Psoas muscle (tissue), 8 donors: ENCODE results near the gene KDM4C. TPM values are rescaled to one million over a fixed set of nuclear protein-coding genes. Genes with fewer than 3 reads are reported as not detected.

Source experiments
- ATAC-seq, 4 donors: fragments of 200-7000 bp; cut with Tn5 transposase; one replicate each; pipeline ENCODE4 v1.9.1; 2020; ENCODE audit warnings: moderate library complexity in 3 of 4, mild to moderate bottlenecking in 2 of 4
- DNase-seq, 2 donors: peaks; one replicate each; pipeline ENCODE4 v3.0.0-alpha.2; 2020
- H3K27ac ChIP-seq: fragments of 200-600 bp; one replicate; pipeline ENCODE4 v1.8.0; 2022
- H3K27me3 ChIP-seq, 3 donors: fragments of 200-600 bp in 1 of 3; one replicate each; pipeline versions ENCODE4 v1.6.1 to v1.8.0; 2013 to 2022; ENCODE audit warnings: low read length in 2 of 3, mild to moderate bottlenecking in 2 of 3, moderate library complexity in 1 of 3; ENCODE audit not compliant: insufficient read depth in 3 of 3
- H3K36me3 ChIP-seq, 2 donors: fragments of 200-600 bp in 1 of 2; one replicate each; pipeline versions ENCODE4 v1.6.1 to v1.8.0; 2013 to 2022; ENCODE audit warnings: low read depth in 1 of 2, mild to moderate bottlenecking in 1 of 2, moderate library complexity in 1 of 2; ENCODE audit not compliant: insufficient read depth in 1 of 2
- H3K4me1 ChIP-seq: fragments of 200-600 bp; one replicate; pipeline ENCODE4 v1.8.0; 2022
- H3K4me3 ChIP-seq: fragments of 200-600 bp; one replicate; pipeline ENCODE4 v1.8.0; 2022; ENCODE audit warnings: mild to moderate bottlenecking
- H3K9me3 ChIP-seq: fragments of 200-600 bp; one replicate; pipeline ENCODE4 v1.8.0; 2022
- CTCF ChIP-seq: fragments of 200-600 bp; IDR thresholded peaks from one replicate; pipeline ENCODE4 v1.8.0; 2022; ENCODE audit warnings: antibody characterized with exemption
- WGBS, 3 donors: extraction: QIAGEN DNeasy Blood & Tissue Kit; methylation state at CpG; one replicate each; pipeline versions ENCODE4 v1.1.6 to v1.1.7; 2013; 5-methylcytosine and 5-hydroxymethylcytosine counted together
- intact Hi-C, 2 donors: fragments of 100-400 bp; cut with DNase I; formaldehyde crosslinking; loops; one replicate each; pipeline versions ENCODE4 v1.11.0 to v1.14.2; 2022
- polyA plus RNA-seq, 3 donors: library from polyadenylated mRNA; stranded (reverse); fragments of 200-250 nt; gene quantifications; one replicate each; pipeline ENCODE4 v1.2.3, GENCODE V29; 2013
- total RNA-seq, 4 donors: library from RNA; stranded (reverse); fragmentation: NEBNext Ultra II Directional in 2 of 4; extraction: Animal tissue kit (Norgen Biotek cat#: 25700) in 2 of 4; gene quantifications; one replicate each; pipeline versions ENCODE4 v1.2.1 to v1.2.4, GENCODE V29; 2021 to 2023
- donor health status: healthy with polysubstance abuse.
- donor health status: DM: no; HTN: no; CAD: no; lungs with moderate emphysema.
- donor health status: Bipolar disorder and iron deficiency.
- donor health status: healthy.
- donor health status: DM: yes; HTN: yes; CAD: no.
- donor health status: DM: no; HTN: no; CAD: no.
- donor health status: DM: no; HTN: no; CAD: no.
- donor health status: DM: yes; HTN: yes; CAD: no.

Gene KDM4C
- total and polyA plus RNA-seq, 7 donors = 2.7 to 13.0 (median 10.1) TPM

GRCh38 chr9:6961845-6962522 lies 204.2 kb downstream of the KDM4C start:
- H3K4me3 ChIP-seq = no peak overlapping the region
- 77 to 85% (median 78%) methylated on average over 5 of the region's 5 CpGs for WGBS, 3 donors
- intact Hi-C loops = no loop called here
- no peaks in the 10 kb centered on the region for H3K27me3 ChIP-seq
- no peak for TF ChIP-seq CTCF
- no peak overlapping the region for H3K27ac ChIP-seq
- H3K36me3 ChIP-seq = no peaks in the 10 kb centered on the region
- no peaks in the 10 kb centered on the region for H3K9me3 ChIP-seq
- ATAC-seq (no peak), DNase-seq (no peak)
- peaks cover 7% of the 10 kb centered on the region for H3K4me1 ChIP-seq

- H3K4me3 ChIP-seq = no peak overlapping the region
- no peak overlapping the region for H3K27ac ChIP-seq
- H3K36me3 ChIP-seq = no peaks in the 10 kb centered on the region
- intact Hi-C loops = no loop called here
- ATAC-seq (no peak), DNase-seq (no peak)
- WGBS, 3 donors = 95 to 100% (median 100%) methylated on average over 1 of the region's 1 CpG
- H3K9me3 ChIP-seq = no peaks in the 10 kb centered on the region
- TF ChIP-seq CTCF = no peak
- no peaks in the 10 kb centered on the region for H3K27me3 ChIP-seq
- H3K4me1 ChIP-seq = no peaks in the 10 kb centered on the region
Observed at GRCh38 chr9:6965566-6965965, 207.8 kb downstream of the KDM4C start.

GRCh38 chr9:6968271-6968670 lies 210.5 kb downstream of the KDM4C start:
- intact Hi-C loops = no loop called here
- TF ChIP-seq CTCF = no peak
- ATAC-seq (no peak), DNase-seq (no peak)
- Histone ChIP-seq H3K27me3 (no peaks in the 10 kb centered on the region), H3K9me3 (no peaks in the 10 kb centered on the region), H3K4me1 (no peaks in the 10 kb centered on the region), H3K4me3 (no peak overlapping the region), H3K27ac (no peak overlapping the region), H3K36me3 (no peaks in the 10 kb centered on the region)
- 55 to 73% (median 65%) methylated on average over 3 of the region's 3 CpGs for WGBS, 3 donors

GRCh38 chr9:6969805-6970204 lies 212.0 kb downstream of the KDM4C start:
- H3K27me3 ChIP-seq = no peaks in the 10 kb centered on the region
- DNase-seq (no peak), ATAC-seq (no peak)
- no peaks in the 10 kb centered on the region for H3K9me3 ChIP-seq
- TF ChIP-seq CTCF = no peak
- H3K4me1 ChIP-seq = no peaks in the 10 kb centered on the region
- WGBS, 3 donors = 91 to 96% (median 92%) methylated on average over 3 of the region's 3 CpGs
- no peak overlapping the region for H3K4me3 ChIP-seq
- no peaks in the 10 kb centered on the region for H3K36me3 ChIP-seq
- intact Hi-C loops = no loop called here
- no peak overlapping the region for H3K27ac ChIP-seq

GRCh38 chr9:6973089-6973488 lies 215.3 kb downstream of the KDM4C start:
- no peaks in the 10 kb centered on the region for H3K9me3 ChIP-seq
- no peak for TF ChIP-seq CTCF
- H3K27ac ChIP-seq = no peak overlapping the region
- no peak for ATAC-seq
- H3K4me3 ChIP-seq = no peak overlapping the region
- no peaks in the 10 kb centered on the region for H3K27me3 ChIP-seq
- H3K36me3 ChIP-seq = no peaks in the 10 kb centered on the region
- no peaks in the 10 kb centered on the region for H3K4me1 ChIP-seq
- 75 to 87% (median 75%) methylated on average over 2 of the region's 2 CpGs for WGBS, 3 donors
- DNase-seq = no peak
- intact Hi-C loops = no loop called here
